GM12872 (cell line): ENCODE measurements around the gene PLCH1.

Experiments
- CTCF ChIP-seq: IDR thresholded peaks from 3 replicates; pipeline ENCODE4 v1.5.1; 2011; ENCODE audit warnings: low read depth, mild to moderate bottlenecking, low read length, moderate library complexity; ENCODE audit not compliant: insufficient read depth

Gene PLCH1

GRCh38 chr3:155407331-155407730, 337.5 kb downstream of the PLCH1 start:
- TF ChIP-seq CTCF, result no peak

GRCh38 chr3:155404486-155404885, 340.4 kb downstream of the PLCH1 start:
- TF ChIP-seq CTCF, result no peak

- no peak for TF ChIP-seq CTCF
These were observed 342.2 kb downstream of the PLCH1 start for GRCh38 chr3:155402656-155403055.

GRCh38 chr3:155398046-155398445, 346.8 kb downstream of the PLCH1 start:
- no peak for TF ChIP-seq CTCF

- no peak for TF ChIP-seq CTCF
These were observed 350.6 kb downstream of the PLCH1 start for GRCh38 chr3:155394240-155394639.

- no peak for TF ChIP-seq CTCF
These were observed 351.6 kb downstream of the PLCH1 start for GRCh38 chr3:155393316-155393715.

GRCh38 chr3:155392138-155392537, 352.7 kb downstream of the PLCH1 start:
- no peak for TF ChIP-seq CTCF

- no peak for TF ChIP-seq CTCF
These were observed 353.3 kb downstream of the PLCH1 start for GRCh38 chr3:155391551-155391958.
